Hepatocyte (in vitro differentiated cells): ENCODE data around the gene SNX9. TPM values are rescaled to one million over a fixed set of nuclear protein-coding genes. Genes with fewer than 3 reads are reported as not detected.
"Not testable (repeated sequence)": the region's sequence is repeated elsewhere in the genome, so short reads cannot be mapped to it uniquely, and the experiment has no call there.

Source experiments
- DNase-seq: peaks from one replicate; pipeline ENCODE4 v3.0.0-alpha.2; 2016; ENCODE audit warnings: low spot score
- H2AFZ ChIP-seq: fragments of 200-600 bp; sonication (generic); 2 replicates; pipeline ENCODE4 v1.6.0; 2016; ENCODE audit warnings: antibody characterized with exemption, mild to moderate bottlenecking
- H3K27ac ChIP-seq: fragments of 200-600 bp; sonication (generic); 2 replicates; pipeline ENCODE4 v1.5.1; 2016; ENCODE audit warnings: mild to moderate bottlenecking
- H3K27me3 ChIP-seq: fragments of 200-600 bp; sonication (generic); 2 replicates; pipeline ENCODE4 v1.6.1; 2016
- H3K36me3 ChIP-seq: fragments of 200-600 bp; sonication (generic); replicated peaks from 2 replicates; pipeline ENCODE4 v1.5.1; 2016; ENCODE audit warnings: low read depth; ENCODE audit not compliant: insufficient read depth
- H3K4me1 ChIP-seq: fragments of 200-600 bp; sonication (generic); 2 replicates; pipeline ENCODE4 v1.5.1; 2016; ENCODE audit warnings: mild to moderate bottlenecking, moderate library complexity; ENCODE audit not compliant: insufficient read depth
- H3K4me2 ChIP-seq: fragments of 200-600 bp; sonication (generic); 2 replicates; pipeline ENCODE4 v1.6.0; 2016
- H3K4me3 ChIP-seq: fragments of 200-600 bp; sonication (generic); 2 replicates; pipeline ENCODE4 v1.5.1; 2016; ENCODE audit warnings: mild to moderate bottlenecking
- H3K79me2 ChIP-seq: fragments of 200-600 bp; sonication (generic); 2 replicates; pipeline ENCODE4 v1.6.0; 2017; ENCODE audit warnings: mild to moderate bottlenecking
- H3K9me2 ChIP-seq: fragments of 200-600 bp; sonication (generic); replicated peaks from 2 replicates; pipeline ENCODE4 v1.6.0; 2017; ENCODE audit warnings: mild to moderate bottlenecking; ENCODE audit not compliant: insufficient read depth
- H3K9me3 ChIP-seq: fragments of 200-600 bp; sonication (generic); 2 replicates; pipeline ENCODE4 v1.5.1; 2016; ENCODE audit warnings: low read depth, mild to moderate bottlenecking
- H4K20me1 ChIP-seq: fragments of 200-600 bp; sonication (generic); 2 replicates; pipeline ENCODE4 v1.6.0; 2016; ENCODE audit warnings: mild to moderate bottlenecking; ENCODE audit not compliant: insufficient read depth, poor library complexity, severe bottlenecking
- CTCF ChIP-seq: fragments of 200-600 bp; sonication (generic); IDR thresholded peaks from 2 replicates; pipeline ENCODE4 v1.5.1; 2016; ENCODE audit warnings: antibody characterized with exemption, mild to moderate bottlenecking; ENCODE audit not compliant: poor library complexity
- EZH2 ChIP-seq: fragments of 200-600 bp; sonication (generic); IDR thresholded peaks from 2 replicates; pipeline ENCODE4 v1.6.1; 2016; ENCODE audit warnings: antibody characterized with exemption, mild to moderate bottlenecking, borderline replicate concordance
- EZH2phosphoT487 ChIP-seq: fragments of 200-600 bp; sonication (generic); IDR thresholded peaks from one replicate; pipeline ENCODE4 v1.6.1; 2018; ENCODE audit warnings: antibody characterized with exemption, mild to moderate bottlenecking, low read depth, moderate library complexity; ENCODE audit not compliant: unreplicated experiment, severe bottlenecking
- WGBS: methylation state at CpG from one replicate; pipeline ENCODE4 v1.1.6; 2016; ENCODE audit warnings: low lambda C conversion rate; ENCODE audit errors: missing lambda C conversion rate; 5-methylcytosine and 5-hydroxymethylcytosine counted together
- polyA plus RNA-seq: library from polyadenylated mRNA; unstranded; fragments of >200 nt; fragmentation: Nextera tagmentation; extraction: Ambion mirVana; gene quantifications from 2 replicates; pipeline ENCODE4 v1.2.1, GENCODE V29; 2016
- total RNA-seq: library from RNA; depleted of rRNA; stranded (reverse); fragments of >200 nt; gene quantifications from 2 replicates; pipeline ENCODE4 v1.2.3, GENCODE V29; 2014

Gene SNX9
- total and polyA plus RNA-seq, 2 experiments from 2014 or later, result 34.1 to 34.7 TPM

- H3K9me3 ChIP-seq, result no peaks in the 10 kb centered on the region
- no peak overlapping the region for H3K27ac ChIP-seq
- TF ChIP-seq CTCF (no peak), EZH2phosphoT487 (no peak), EZH2 (no peak)
- H4K20me1 ChIP-seq, result no peaks in the 10 kb centered on the region
- no peak overlapping the region for H2AFZ ChIP-seq
- H3K4me3 ChIP-seq, result no peak overlapping the region
- no peaks in the 10 kb centered on the region for H3K4me1 ChIP-seq
- H3K4me2 ChIP-seq, result no peak overlapping the region
- no peaks in the 10 kb centered on the region for H3K36me3 ChIP-seq
- H3K79me2 ChIP-seq, result no peaks in the 10 kb centered on the region
- DNase-seq, result no peak
- H3K9me2 ChIP-seq, result no peaks in the 10 kb centered on the region
- H3K27me3 ChIP-seq, result no peaks in the 10 kb centered on the region
- 77% methylated on average over 4 of the region's 4 CpGs for WGBS
Observed at GRCh38 chr6:157790548-157791160, 32.4 kb upstream of the SNX9 start.

GRCh38 chr6:157791450-157791849 lies 31.6 kb upstream of the SNX9 start:
- Histone ChIP-seq H3K9me3 (no peaks in the 10 kb centered on the region), H3K27me3 (no peaks in the 10 kb centered on the region), H4K20me1 (no peaks in the 10 kb centered on the region), H2AFZ (no peak overlapping the region), H3K4me2 (no peak overlapping the region), H3K27ac (no peak overlapping the region), H3K9me2 (no peaks in the 10 kb centered on the region), H3K4me1 (no peaks in the 10 kb centered on the region), H3K36me3 (no peaks in the 10 kb centered on the region), H3K79me2 (no peaks in the 10 kb centered on the region), H3K4me3 (no peak overlapping the region)
- TF ChIP-seq CTCF (no peak), EZH2 (no peak), EZH2phosphoT487 (no peak)
- DNase-seq, result no peak
- 89% methylated on average over 2 of the region's 2 CpGs for WGBS

- Histone ChIP-seq H3K4me2 (no peak overlapping the region), H3K9me3 (no peaks in the 10 kb centered on the region), H3K9me2 (no peaks in the 10 kb centered on the region), H3K36me3 (no peaks in the 10 kb centered on the region), H3K4me1 (no peaks in the 10 kb centered on the region), H3K27ac (no peak overlapping the region), H3K27me3 (no peaks in the 10 kb centered on the region), H3K4me3 (no peak overlapping the region), H4K20me1 (no peaks in the 10 kb centered on the region), H2AFZ (no peak overlapping the region), H3K79me2 (no peaks in the 10 kb centered on the region)
- TF ChIP-seq EZH2phosphoT487 (no peak), CTCF (no peak), EZH2 (no peak)
- WGBS, result 92% methylated on average over 2 of the region's 2 CpGs
- no peak for DNase-seq
Observed at GRCh38 chr6:157792671-157793070, 30.4 kb upstream of the SNX9 start.

- DNase-seq, H3K9me2 ChIP-seq, H3K4me2 ChIP-seq, H2AFZ ChIP-seq, H3K4me1 ChIP-seq, H4K20me1 ChIP-seq, H3K36me3 ChIP-seq, H3K27ac ChIP-seq, H3K9me3 ChIP-seq, H3K4me3 ChIP-seq, H3K79me2 ChIP-seq, H3K27me3 ChIP-seq: not testable (repeated sequence)
- 90% methylated on average over 5 of the region's 5 CpGs for WGBS
Observed at GRCh38 chr6:157794012-157794411, 29.0 kb upstream of the SNX9 start.
